Ishikawa (cell line): ENCODE results near the gene AIF1.

Experiments used
- EGR1 ChIP-seq: IDR thresholded peaks from 2 replicates; pipeline ENCODE4 v1.6.1; 2012
- EP300 ChIP-seq: IDR thresholded peaks from 2 replicates; pipeline ENCODE4 v1.6.1; 2012; ENCODE audit warnings: borderline replicate concordance
- MAX ChIP-seq: IDR thresholded peaks from 2 replicates; pipeline ENCODE4 v1.6.1; 2012
- RAD21 ChIP-seq: IDR thresholded peaks from 2 replicates; pipeline ENCODE4 v1.6.1; 2012; ENCODE audit warnings: low read depth
- REST ChIP-seq: IDR thresholded peaks from 2 replicates; pipeline ENCODE4 v1.6.1; 2012; ENCODE audit warnings: low read depth, mild to moderate bottlenecking
- TAF1 ChIP-seq: IDR thresholded peaks from 2 replicates; pipeline ENCODE4 v1.6.1; 2012; ENCODE audit warnings: low read depth, mild to moderate bottlenecking
- TCF12 ChIP-seq: IDR thresholded peaks from 2 replicates; pipeline ENCODE4 v1.6.1; 2012; ENCODE audit warnings: low read depth
- ZBTB7A ChIP-seq: IDR thresholded peaks from 2 replicates; pipeline ENCODE4 v1.6.1; 2012; ENCODE audit warnings: low read depth

- no peak for TF ChIP-seq MAX
- no peak for TF ChIP-seq ZBTB7A
- TF ChIP-seq EP300 = no peak
- TF ChIP-seq RAD21 = no peak
- no peak for TF ChIP-seq EGR1
- TF ChIP-seq TAF1 = no peak
- no peak for TF ChIP-seq TCF12
- no peak for TF ChIP-seq REST
These were observed 47.3 kb upstream of the AIF1 start for GRCh38 chr6:31567531-31568370.
